HepG2 (cell line): ENCODE measurements around the gene TULP4. TPM values are rescaled to one million over a fixed set of nuclear protein-coding genes. Genes with fewer than 3 reads are reported as not detected.

Experiments
- ATAC-seq: fragments of 200-7000 bp; cut with Tn5 transposase; 3 replicates; pipeline ENCODE4 v1.9.1; 2020; ENCODE audit warnings: mild to moderate bottlenecking, moderate library complexity
- BruUV-seq: library from RNA; stranded (reverse); fragments of 400-500 nt; replicated peaks from 2 replicates; lab custom pipeline; 2021; lab: Mats Ljungman, UMichigan
- CTCF ChIA-PET: fragments of 300-600 bp; formaldehyde crosslinking; extraction: SDS; loops from one replicate; lab custom pipeline; 2021; ENCODE audit warnings: low total read pairs, inconsistent platforms, low intra/inter-chr PET ratio; lab: Yijun Ruan, JAX
- POLR2A ChIA-PET: fragments of 350-600 bp; sonication (Branson Sonifier 250); formaldehyde crosslinking; loops from one replicate; lab custom pipeline; 2020; ENCODE audit warnings: antibody characterized with exemption, inconsistent platforms; lab: Yijun Ruan, JAX
- DNase-seq: peaks from one replicate; pipeline ENCODE4 v3.0.0-alpha.2; 2015; ENCODE audit warnings: low spot score
- FAIRE-seq: peaks from 3 replicates; lab custom pipeline; 2011; peaks lifted over from hg19 to GRCh38; lab: Jason Lieb, UNC
- H2AFZ ChIP-seq: one replicate; pipeline ENCODE4 v1.6.1; 2011; ENCODE audit warnings: low read length, inconsistent platforms
- H3K27ac ChIP-seq: fragments of 300-600 bp; 3 replicates; pipeline ENCODE4 v1.8.0; 2011; ENCODE audit warnings: mixed run types, mild to moderate bottlenecking, mixed read lengths, low read length, inconsistent platforms; ENCODE audit not compliant: insufficient read depth; ENCODE audit errors: extremely low read length
- H3K27me3 ChIP-seq, 2 experiments: fragments of 200-600 bp in 1 of 2; 2 replicates in 1 of 2; 3 replicates in 1 of 2; pipeline versions ENCODE4 v1.6.0 to v1.8.0; 2011; ENCODE audit warnings: low read length in 2 of 2, mild to moderate bottlenecking in 2 of 2, moderate library complexity in 2 of 2, inconsistent platforms in 1 of 2; ENCODE audit not compliant: insufficient read depth in 2 of 2, control insufficient read depth in 1 of 2
- H3K36me3 ChIP-seq, 2 experiments: fragments of 200-600 bp in 1 of 2; replicated peaks in 1 of 2; 2 replicates in 1 of 2; 3 replicates in 1 of 2; pipeline versions ENCODE4 v1.5.1 to v1.8.0; 2011; ENCODE audit warnings: low read length in 2 of 2, inconsistent platforms in 1 of 2; ENCODE audit not compliant: insufficient read depth in 2 of 2, control insufficient read depth in 1 of 2
- H3K4me1 ChIP-seq: 2 replicates; pipeline ENCODE4 v1.5.1; 2012; ENCODE audit warnings: low read length, inconsistent platforms; ENCODE audit not compliant: insufficient read depth
- H3K4me2 ChIP-seq: 2 replicates; pipeline ENCODE4 v1.6.0; 2011; ENCODE audit warnings: low read depth, low read length, inconsistent platforms
- H3K4me3 ChIP-seq, 3 experiments: fragments of 200-600 bp in 1 of 3; sonication (generic), shearing (Covaris generic) in 1 of 3; replicated peaks in 1 of 3; 2 replicates each; pipeline ENCODE4 v1.5.1; 2011 to 2016; ENCODE audit warnings: low read length in 3 of 3, inconsistent platforms in 2 of 3, low read depth in 2 of 3, mild to moderate bottlenecking in 2 of 3, control low read depth in 1 of 3, mixed read lengths in 1 of 3; ENCODE audit not compliant: insufficient read depth in 1 of 3
- H3K79me2 ChIP-seq: one replicate; pipeline ENCODE4 v1.6.1; 2011; ENCODE audit warnings: low read length, inconsistent platforms; ENCODE audit not compliant: insufficient read depth
- H3K9ac ChIP-seq: 2 replicates; pipeline ENCODE4 v1.6.0; 2011; ENCODE audit warnings: mild to moderate bottlenecking, low read depth, low read length, inconsistent platforms; ENCODE audit not compliant: insufficient read depth
- H3K9me3 ChIP-seq: 2 replicates; pipeline ENCODE4 v1.5.1; 2012; ENCODE audit warnings: mild to moderate bottlenecking, low read length
- H4K20me1 ChIP-seq: 2 replicates; pipeline ENCODE4 v1.6.0; 2011; ENCODE audit warnings: inconsistent platforms, mild to moderate bottlenecking, low read length, moderate library complexity; ENCODE audit not compliant: insufficient read depth
- PCBP2 ChIP-seq: fragments of 200-400 bp; formaldehyde crosslinking; optimal IDR thresholded peaks from 2 replicates; pipeline ENCODE3; 2018; ENCODE audit warnings: low read length, low read depth; ENCODE audit not compliant: poor library complexity, severe bottlenecking
- SSRP1 ChIP-seq: IDR thresholded peaks from 2 replicates; pipeline ENCODE4 v1.6.1; 2016; ENCODE audit warnings: control low read depth
- ZC3H13 ChIP-seq: sonication (generic); formaldehyde crosslinking; IDR thresholded peaks from 2 replicates; pipeline ENCODE4 v1.8.1; 2023; ENCODE audit warnings: mild to moderate bottlenecking, missing genetic modification reagents, moderate library complexity
- ZNF121 ChIP-seq: sonication (generic); formaldehyde crosslinking; IDR thresholded peaks from 2 replicates; pipeline ENCODE4 v1.5.0; 2020; ENCODE audit warnings: mild to moderate bottlenecking, missing genetic modification reagents
- ZNF24 ChIP-seq: fragments of 450-650 bp; IDR thresholded peaks from 2 replicates; pipeline ENCODE4 v1.6.1; 2017; ENCODE audit warnings: antibody characterized with exemption, mild to moderate bottlenecking
- ZNF253 ChIP-seq: sonication (generic); formaldehyde crosslinking; IDR thresholded peaks from 2 replicates; pipeline ENCODE4 v1.8.0; 2022; ENCODE audit warnings: mild to moderate bottlenecking, missing genetic modification reagents, borderline replicate concordance
- ZNF296 ChIP-seq: sonication (generic); formaldehyde crosslinking; conservative IDR thresholded peaks from 2 replicates; pipeline ENCODE4 v1.5.0; 2020; ENCODE audit warnings: mild to moderate bottlenecking, missing genetic modification reagents
- ZNF343 ChIP-seq: sonication (generic); formaldehyde crosslinking; IDR thresholded peaks from 2 replicates; pipeline ENCODE4 v1.4.0; 2020; ENCODE audit warnings: mild to moderate bottlenecking, missing genetic modification reagents
- ZNF550 ChIP-seq: sonication (generic); formaldehyde crosslinking; IDR thresholded peaks from 2 replicates; pipeline ENCODE4 v1.4.0; 2020; ENCODE audit warnings: mild to moderate bottlenecking, missing genetic modification reagents, borderline replicate concordance
- ZNF644 ChIP-seq: IDR thresholded peaks from 2 replicates; pipeline ENCODE4 v1.6.1; 2016; ENCODE audit warnings: low read depth
- WGBS: methylation state at CpG from one replicate; pipeline ENCODE4 v1.1.6; 2017; ENCODE audit warnings: low lambda C conversion rate; 5-methylcytosine and 5-hydroxymethylcytosine counted together
- in situ Hi-C: cut with HindIII; loops from 2 replicates; pipeline ENCODE4 v1.10.0; 2017; ENCODE audit warnings: low pct_unique_long_range_greater_than_20kb; ENCODE audit not compliant: extremely low pct_ligation_motif_present
- intact Hi-C: fragments of 100-400 bp; cut with micrococcal nuclease; formaldehyde crosslinking; loops from one replicate; pipeline ENCODE4 v1.10.0; 2022; ENCODE audit not compliant: unreplicated experiment
- polyA plus RNA-seq, 8 experiments: library from polyadenylated mRNA; depleted of rRNA in 3 of 8; stranded (reverse) in 7 of 8; unstranded in 1 of 8; fragments of >200 nt; fragmentation: Illumina TruSeq in 4 of 8; extraction: Trizol in 4 of 8; gene quantifications; 2 replicates each; pipeline versions ENCODE4 v1.2.1 to v1.2.3, GENCODE V29; 2011 to 2016; ENCODE audit warnings: low read depth in 4 of 8, missing spikeins in 1 of 8, mixed read lengths in 1 of 8; ENCODE audit not compliant: insufficient read depth in 1 of 8
- total RNA-seq, 5 experiments: library from RNA; depleted of rRNA; stranded (reverse); fragments of >200 nt; fragmentation: Illumina TruSeq; extraction: Trizol; gene quantifications; 2 replicates each; pipeline ENCODE4 v1.2.3, GENCODE V29; 2016; ENCODE audit warnings: low read depth in 1 of 5
- TF ChIP-seq, protein P1 (sequence below): sonication (generic); formaldehyde crosslinking; IDR thresholded peaks from 2 replicates; pipeline ENCODE4 v1.4.0; 2020; ENCODE audit warnings: missing genetic modification reagents, borderline replicate concordance
- TF ChIP-seq, protein P2 (sequence below): sonication (generic); formaldehyde crosslinking; IDR thresholded peaks from 2 replicates; pipeline ENCODE4 v1.5.0; 2020; ENCODE audit warnings: missing genetic modification reagents
- TF ChIP-seq, protein P3 (sequence below): sonication (generic); formaldehyde crosslinking; IDR thresholded peaks from 2 replicates; pipeline ENCODE4 v1.8.1; 2023; ENCODE audit warnings: mild to moderate bottlenecking, missing genetic modification reagents

The TULP4 gene
- total and polyA plus RNA-seq, 2 of the 13 experiments (the other 11 are each of a cell fraction or from before 2014, with no cell fraction given) = 21.1 to 122 TPM

DNA sequence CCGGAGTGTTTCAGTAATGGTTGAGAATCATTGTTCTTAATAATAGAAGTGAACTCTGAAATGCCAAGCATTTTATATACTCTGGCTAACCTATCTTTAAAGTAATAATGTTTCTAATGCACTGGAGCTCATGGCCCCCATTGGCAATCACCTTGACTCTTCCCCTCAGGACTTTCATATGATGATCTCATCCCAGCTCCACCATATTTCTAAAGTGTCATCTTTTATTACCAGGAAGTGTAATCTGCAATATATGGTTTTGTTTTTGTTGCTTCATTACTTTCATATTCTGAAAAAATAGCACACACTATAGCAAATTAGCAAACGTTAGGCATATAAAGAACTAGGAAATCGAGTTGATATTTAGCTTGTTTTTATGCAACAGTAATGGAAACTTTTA, 60.3 kb downstream of the TULP4 start:
- ATAC-seq (no peak), DNase-seq (no peak), FAIRE-seq (no peak)
- WGBS = 95% methylated on average over 3 of the region's 3 CpGs
- Histone ChIP-seq H3K4me2 (no peak overlapping the region), H3K9ac (no peak overlapping the region), H3K4me3 (no peak overlapping the region), H3K36me3 (peaks cover 5 to 31% of the 10 kb centered on the region in 2 experiments), H3K27ac (no peak overlapping the region), H3K4me1 (no peaks in the 10 kb centered on the region), H3K79me2 (no peaks in the 10 kb centered on the region), H4K20me1 (no peaks in the 10 kb centered on the region), H3K27me3 (no peaks in the 10 kb centered on the region), H3K9me3 (no peaks in the 10 kb centered on the region), H2AFZ (no peak overlapping the region)
- CTCF ChIA-PET = no interaction called here
- TF ChIP-seq ZNF121 (CRISPR knock-in tag) = no peak
- no TSS peak for BruUV-seq
- POLR2A ChIA-PET = no interaction called here
- in situ Hi-C loops (no loop called here), intact Hi-C loops (no loop called here)

DNA sequence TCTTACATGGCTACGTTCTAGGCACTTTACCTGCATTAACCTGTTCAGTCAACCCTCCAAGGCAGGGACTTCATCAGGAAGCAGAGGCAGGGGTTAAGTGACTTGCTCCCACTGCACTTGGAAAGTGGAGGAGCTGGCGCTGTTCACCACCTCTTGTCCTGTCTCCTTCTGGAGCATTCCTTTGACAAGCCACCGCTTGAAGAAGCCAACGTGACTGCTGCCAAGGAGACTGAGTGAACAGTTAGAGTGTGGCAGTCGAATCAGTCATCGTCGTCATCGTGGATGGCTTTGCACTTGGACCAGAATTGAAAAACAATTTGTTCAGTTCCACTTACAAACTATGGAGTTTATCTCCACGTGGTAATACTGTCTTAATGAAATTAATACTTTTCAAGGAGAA, 60.9 kb downstream of the TULP4 start:
- intact Hi-C loops (no loop called here), in situ Hi-C loops (no loop called here)
- no peak for ATAC-seq
- Histone ChIP-seq H3K9me3 (no peaks in the 10 kb centered on the region), H3K79me2 (peaks cover 4% of the 10 kb centered on the region), H3K9ac (no peak overlapping the region), H3K27me3 (no peaks in the 10 kb centered on the region), H3K27ac (no peak overlapping the region), H3K36me3 (peaks cover 5 to 31% of the 10 kb centered on the region in 2 experiments), H4K20me1 (no peaks in the 10 kb centered on the region), H3K4me1 (0 out of 2 replicates have a peak, but pooled peaks cover 4% of the 10 kb centered on the region), H3K4me3 (no peak overlapping the region), H3K4me2 (no peak overlapping the region), H2AFZ (no peak overlapping the region)
- ChIA-PET POLR2A (no interaction called here), CTCF (no interaction called here)
- no TSS peak for BruUV-seq
- DNase-seq = no peak
- no peak for FAIRE-seq
- WGBS = 95% methylated on average over 9 of the region's 9 CpGs
- TF ChIP-seq, protein P1, sequence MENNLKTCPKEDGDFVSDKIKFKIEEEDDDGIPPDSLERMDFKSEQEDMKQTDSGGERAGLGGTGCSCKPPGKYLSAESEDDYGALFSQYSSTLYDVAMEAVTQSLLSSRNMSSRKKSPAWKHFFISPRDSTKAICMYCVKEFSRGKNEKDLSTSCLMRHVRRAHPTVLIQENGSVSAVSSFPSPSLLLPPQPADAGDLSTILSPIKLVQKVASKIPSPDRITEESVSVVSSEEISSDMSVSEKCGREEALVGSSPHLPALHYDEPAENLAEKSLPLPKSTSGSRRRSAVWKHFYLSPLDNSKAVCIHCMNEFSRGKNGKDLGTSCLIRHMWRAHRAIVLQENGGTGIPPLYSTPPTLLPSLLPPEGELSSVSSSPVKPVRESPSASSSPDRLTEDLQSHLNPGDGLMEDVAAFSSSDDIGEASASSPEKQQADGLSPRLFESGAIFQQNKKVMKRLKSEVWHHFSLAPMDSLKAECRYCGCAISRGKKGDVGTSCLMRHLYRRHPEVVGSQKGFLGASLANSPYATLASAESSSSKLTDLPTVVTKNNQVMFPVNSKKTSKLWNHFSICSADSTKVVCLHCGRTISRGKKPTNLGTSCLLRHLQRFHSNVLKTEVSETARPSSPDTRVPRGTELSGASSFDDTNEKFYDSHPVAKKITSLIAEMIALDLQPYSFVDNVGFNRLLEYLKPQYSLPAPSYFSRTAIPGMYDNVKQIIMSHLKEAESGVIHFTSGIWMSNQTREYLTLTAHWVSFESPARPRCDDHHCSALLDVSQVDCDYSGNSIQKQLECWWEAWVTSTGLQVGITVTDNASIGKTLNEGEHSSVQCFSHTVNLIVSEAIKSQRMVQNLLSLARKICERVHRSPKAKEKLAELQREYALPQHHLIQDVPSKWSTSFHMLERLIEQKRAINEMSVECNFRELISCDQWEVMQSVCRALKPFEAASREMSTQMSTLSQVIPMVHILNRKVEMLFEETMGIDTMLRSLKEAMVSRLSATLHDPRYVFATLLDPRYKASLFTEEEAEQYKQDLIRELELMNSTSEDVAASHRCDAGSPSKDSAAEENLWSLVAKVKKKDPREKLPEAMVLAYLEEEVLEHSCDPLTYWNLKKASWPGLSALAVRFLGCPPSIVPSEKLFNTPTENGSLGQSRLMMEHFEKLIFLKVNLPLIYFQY = no peak
- no peak for TF ChIP-seq PCBP2
- no peak for TF ChIP-seq ZNF296 (CRISPR knock-in tag)
- TF ChIP-seq, protein P2, sequence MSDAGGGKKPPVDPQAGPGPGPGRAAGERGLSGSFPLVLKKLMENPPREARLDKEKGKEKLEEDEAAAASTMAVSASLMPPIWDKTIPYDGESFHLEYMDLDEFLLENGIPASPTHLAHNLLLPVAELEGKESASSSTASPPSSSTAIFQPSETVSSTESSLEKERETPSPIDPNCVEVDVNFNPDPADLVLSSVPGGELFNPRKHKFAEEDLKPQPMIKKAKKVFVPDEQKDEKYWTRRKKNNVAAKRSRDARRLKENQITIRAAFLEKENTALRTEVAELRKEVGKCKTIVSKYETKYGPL (CRISPR knock-in tag) = no peak
- no peak for TF ChIP-seq ZNF343 (CRISPR knock-in tag)
- no peak for TF ChIP-seq ZNF644 (CRISPR knock-in tag)
- TF ChIP-seq, protein P3, sequence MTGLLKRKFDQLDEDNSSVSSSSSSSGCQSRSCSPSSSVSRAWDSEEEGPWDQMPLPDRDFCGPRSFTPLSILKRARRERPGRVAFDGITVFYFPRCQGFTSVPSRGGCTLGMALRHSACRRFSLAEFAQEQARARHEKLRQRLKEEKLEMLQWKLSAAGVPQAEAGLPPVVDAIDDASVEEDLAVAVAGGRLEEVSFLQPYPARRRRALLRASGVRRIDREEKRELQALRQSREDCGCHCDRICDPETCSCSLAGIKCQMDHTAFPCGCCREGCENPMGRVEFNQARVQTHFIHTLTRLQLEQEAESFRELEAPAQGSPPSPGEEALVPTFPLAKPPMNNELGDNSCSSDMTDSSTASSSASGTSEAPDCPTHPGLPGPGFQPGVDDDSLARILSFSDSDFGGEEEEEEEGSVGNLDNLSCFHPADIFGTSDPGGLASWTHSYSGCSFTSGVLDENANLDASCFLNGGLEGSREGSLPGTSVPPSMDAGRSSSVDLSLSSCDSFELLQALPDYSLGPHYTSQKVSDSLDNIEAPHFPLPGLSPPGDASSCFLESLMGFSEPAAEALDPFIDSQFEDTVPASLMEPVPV (CRISPR knock-in tag) = no peak
- no peak for TF ChIP-seq ZNF550 (CRISPR knock-in tag)
- TF ChIP-seq ZC3H13 = no peak
- no peak for TF ChIP-seq SSRP1 (CRISPR knock-in tag)
- TF ChIP-seq ZNF253 (CRISPR knock-in tag) = no peak
- TF ChIP-seq ZNF24 = no peak
